Upper lobe of left lung (tissue), 4 donors: ENCODE results near the gene ZEB1.

ENCODE experiments used
- CTCF ChIP-seq, 6 experiments: fragments of 450-650 bp in 4 of 6; fragments of 200-600 bp in 2 of 6; sonication (generic) in 2 of 6; IDR thresholded peaks; one replicate each; pipeline ENCODE4 v1.5.1; 2016 to 2019; ENCODE audit warnings: antibody characterized with exemption in 6 of 6
- EP300 ChIP-seq, 4 donors: sonication (generic); formaldehyde crosslinking; IDR thresholded peaks; one replicate each; pipeline ENCODE4 v1.5.1; 2017; ENCODE audit warnings: antibody characterized with exemption in 4 of 4, control low read depth in 2 of 4
- POLR2A ChIP-seq, 4 donors: fragments of 450-650 bp; IDR thresholded peaks; one replicate each; pipeline ENCODE4 v1.5.1; 2016 to 2017; ENCODE audit warnings: antibody characterized with exemption in 4 of 4, mild to moderate bottlenecking in 2 of 4
- POLR2AphosphoS5 ChIP-seq, 2 donors: sonication (generic); formaldehyde crosslinking; IDR thresholded peaks; one replicate each; pipeline ENCODE4 v1.5.1; 2017; ENCODE audit warnings: antibody characterized with exemption in 2 of 2

- TF ChIP-seq CTCF (IDR thresholded peaks at IDR 0.05) (no peak), POLR2AphosphoS5 (IDR thresholded peaks at IDR 0.05) (no peak), POLR2A (IDR thresholded peaks at IDR 0.05) (no peak), EP300 (IDR thresholded peaks at IDR 0.05) (no peak)
These were observed 76.7 kb downstream of the ZEB1 start for GRCh38 chr10:31395695-31396094.
